ENCODE results near the gene CIB4.

The CIB4 gene

GRCh38 chr2:26640781-26641564, at the start of gene CIB4:
Gene CIB4, minus strand, starts transcription at chr2:26641366. Its CDS starts 52 bp downstream, at chr2:26641314.
- DNase-seq (ENCODE audit: low spot score), result peak; percentile 68

GRCh38 chr2:26687801-26688200, 46.6 kb upstream of the CIB4 start:
- FAIRE-seq, result no peak
- DNase-seq (ENCODE audit: low spot score), result no peak

More at GRCh38 chr2:26640781-26641564, at the start of gene CIB4:
- FAIRE-seq, result peak; percentile 59

- no peak for FAIRE-seq
- DNase-seq (ENCODE audit: low spot score), result no peak
Observed at GRCh38 chr2:26687328-26687727, 46.2 kb upstream of the CIB4 start.

- DNase-seq (ENCODE audit: low spot score) (no peak), FAIRE-seq (peak; percentile 42)
Observed at GRCh38 chr2:26685989-26686839, 45.0 kb upstream of the CIB4 start.

GRCh38 chr2:26685341-26685740, 44.2 kb upstream of the CIB4 start:
- DNase-seq (ENCODE audit: low spot score), result no peak
- no peak for FAIRE-seq

GRCh38 chr2:26683583-26683982, 42.4 kb upstream of the CIB4 start:
- no peak for FAIRE-seq
- DNase-seq (ENCODE audit: low spot score), result no peak

GRCh38 chr2:26682155-26682554, 41.0 kb upstream of the CIB4 start:
- FAIRE-seq, result no peak
- no peak for DNase-seq (ENCODE audit: low spot score)

- no peak for FAIRE-seq
- DNase-seq (ENCODE audit: low spot score), result no peak
Observed at GRCh38 chr2:26681656-26682055, 40.5 kb upstream of the CIB4 start.

GRCh38 chr2:26679867-26680266, 38.7 kb upstream of the CIB4 start:
- FAIRE-seq (no peak), DNase-seq (ENCODE audit: low spot score) (no peak)

- no peak for FAIRE-seq
- DNase-seq (ENCODE audit: low spot score), result no peak
Observed at GRCh38 chr2:26678035-26678434, 36.9 kb upstream of the CIB4 start.

- no peak for FAIRE-seq
- DNase-seq (ENCODE audit: low spot score), result no peak
Observed at GRCh38 chr2:26675651-26676255, 34.6 kb upstream of the CIB4 start.

GRCh38 chr2:26674771-26675170, 33.6 kb upstream of the CIB4 start:
- no peak for DNase-seq (ENCODE audit: low spot score)
- FAIRE-seq, result no peak

- FAIRE-seq, result no peak
Observed at GRCh38 chr2:26674002-26674751, 33.0 kb upstream of the CIB4 start.

GRCh38 chr2:26672818-26673393, 31.7 kb upstream of the CIB4 start:
- FAIRE-seq (no peak), DNase-seq (ENCODE audit: low spot score) (no peak)

More at GRCh38 chr2:26674002-26674751, 33.0 kb upstream of the CIB4 start:
- no peak for DNase-seq (ENCODE audit: low spot score)

- DNase-seq (ENCODE audit: low spot score) (no peak), FAIRE-seq (no peak)
Observed at GRCh38 chr2:26672112-26672817, 31.1 kb upstream of the CIB4 start.

GRCh38 chr2:26671691-26672090, 30.5 kb upstream of the CIB4 start:
- DNase-seq (ENCODE audit: low spot score) (no peak), FAIRE-seq (no peak)

- no peak for DNase-seq (ENCODE audit: low spot score)
- no peak for FAIRE-seq
Observed at GRCh38 chr2:26670931-26671460, 29.8 kb upstream of the CIB4 start.

GRCh38 chr2:26670171-26670570, 29.0 kb upstream of the CIB4 start:
- FAIRE-seq (no peak), DNase-seq (ENCODE audit: low spot score) (no peak)

GRCh38 chr2:26668856-26669750, 27.9 kb upstream of the CIB4 start:
- FAIRE-seq (no peak), DNase-seq (ENCODE audit: low spot score) (no peak)

Data from urothelium cell line (cell line).